SU-DHL-6 (cell line): ENCODE data around the gene ZNF594.

Source experiments
- CTCF ChIP-seq: fragments of 200-600 bp; sonication (generic); IDR thresholded peaks from one replicate; pipeline ENCODE4 v1.5.1; 2017; ENCODE audit warnings: antibody characterized with exemption, mild to moderate bottlenecking, low read length, moderate library complexity; ENCODE audit not compliant: insufficient read depth, poor library complexity, severe bottlenecking
- EZH2phosphoT487 ChIP-seq: fragments of 200-600 bp; sonication (generic), shearing (Covaris generic); conservative IDR thresholded peaks from 2 replicates; pipeline ENCODE4 v1.6.1; 2018; ENCODE audit warnings: mild to moderate bottlenecking, antibody characterized with exemption, low read length, moderate library complexity, mixed read lengths

- TF ChIP-seq EZH2phosphoT487 (no peak), CTCF (no peak)
These were observed 8.9 kb downstream of the ZNF594 start for GRCh38 chr17:5182597-5183409.
